GM21529 (cell line): ENCODE results near the gene SPACA6.

Source experiments
- ATAC-seq: cut with Tn5 transposase; IDR thresholded peaks from one replicate; pipeline ENCODE4 v1.9.1; 2021; ENCODE audit not compliant: unreplicated experiment

The SPACA6 gene

GRCh38 chr19:51688671-51689571 is 4.2 kb upstream of the SPACA6 start:
- ATAC-seq = no peak

GRCh38 chr19:51689751-51690453 is 3.2 kb upstream of the SPACA6 start:
- no peak for ATAC-seq

GRCh38 chr19:51690454-51691073 is 2.6 kb upstream of the SPACA6 start:
- no peak for ATAC-seq

- ATAC-seq = no peak
Observed at GRCh38 chr19:51691074-51691583, 2.0 kb upstream of the SPACA6 start.

- ATAC-seq = no peak
Observed at GRCh38 chr19:51691584-51692428, 1.3 kb upstream of the SPACA6 start.

- ATAC-seq = no peak
Observed at GRCh38 chr19:51692468-51692867, 662 bp upstream of the SPACA6 start.

GRCh38 chr19:51693819-51694218 is 689 bp downstream of the SPACA6 start:
- no peak for ATAC-seq

- no peak for ATAC-seq
Observed at GRCh38 chr19:51694318-51695085, 1.4 kb downstream of the SPACA6 start.

GRCh38 chr19:51695088-51695487 is 2.0 kb downstream of the SPACA6 start:
- no peak for ATAC-seq

- ATAC-seq = no peak
Observed at GRCh38 chr19:51695702-51696315, 2.7 kb downstream of the SPACA6 start.

GRCh38 chr19:51696606-51697005 is 3.5 kb downstream of the SPACA6 start:
- no peak for ATAC-seq

- no peak for ATAC-seq
Observed at GRCh38 chr19:51697169-51697776, 4.1 kb downstream of the SPACA6 start.

- no peak for ATAC-seq
Observed at GRCh38 chr19:51698296-51698695, 5.2 kb downstream of the SPACA6 start.

- no peak for ATAC-seq
Observed at GRCh38 chr19:51699170-51699569, 6.0 kb downstream of the SPACA6 start.

GRCh38 chr19:51701468-51702100 is 8.5 kb downstream of the SPACA6 start:
- no peak for ATAC-seq

GRCh38 chr19:51702103-51702824 is 9.1 kb downstream of the SPACA6 start:
- no peak for ATAC-seq

- ATAC-seq = no peak
Observed at GRCh38 chr19:51702825-51703574, 9.9 kb downstream of the SPACA6 start.
